IPS-20b (cell line): Measurements from ENCODE around the gene KAT14.
"Not testable (repeated sequence)": the region's sequence is repeated elsewhere in the genome, so short reads cannot be mapped to it uniquely, and the experiment has no call there.

Experiments used
- H3K27ac ChIP-seq: one replicate; pipeline ENCODE4 v1.5.1; 2013; ENCODE audit warnings: low read length
- H3K27me3 ChIP-seq: 2 replicates; pipeline ENCODE4 v1.6.1; 2013; ENCODE audit warnings: mild to moderate bottlenecking, low read length, inconsistent platforms; ENCODE audit not compliant: insufficient read depth
- H3K36me3 ChIP-seq: 2 replicates; pipeline ENCODE4 v1.6.1; 2013; ENCODE audit warnings: low read depth, mild to moderate bottlenecking, inconsistent platforms, low read length, moderate library complexity; ENCODE audit not compliant: insufficient read depth
- H3K4me1 ChIP-seq: 2 replicates; pipeline ENCODE4 v1.6.1; 2013; ENCODE audit warnings: mild to moderate bottlenecking, control low read depth, inconsistent platforms, low read length, moderate library complexity; ENCODE audit not compliant: insufficient read depth
- H3K4me3 ChIP-seq: 2 replicates; pipeline ENCODE4 v1.5.1; 2013; ENCODE audit warnings: mild to moderate bottlenecking, low read length, inconsistent platforms
- H3K9ac ChIP-seq: 2 replicates; pipeline ENCODE4 v1.6.1; 2013; ENCODE audit warnings: low read depth, mild to moderate bottlenecking, inconsistent platforms, low read length, moderate library complexity
- H3K9me3 ChIP-seq: 2 replicates; pipeline ENCODE4 v1.6.1; 2013; ENCODE audit warnings: mild to moderate bottlenecking, low read depth, low read length, inconsistent platforms; ENCODE audit not compliant: insufficient read depth

KAT14 gene

DNA sequence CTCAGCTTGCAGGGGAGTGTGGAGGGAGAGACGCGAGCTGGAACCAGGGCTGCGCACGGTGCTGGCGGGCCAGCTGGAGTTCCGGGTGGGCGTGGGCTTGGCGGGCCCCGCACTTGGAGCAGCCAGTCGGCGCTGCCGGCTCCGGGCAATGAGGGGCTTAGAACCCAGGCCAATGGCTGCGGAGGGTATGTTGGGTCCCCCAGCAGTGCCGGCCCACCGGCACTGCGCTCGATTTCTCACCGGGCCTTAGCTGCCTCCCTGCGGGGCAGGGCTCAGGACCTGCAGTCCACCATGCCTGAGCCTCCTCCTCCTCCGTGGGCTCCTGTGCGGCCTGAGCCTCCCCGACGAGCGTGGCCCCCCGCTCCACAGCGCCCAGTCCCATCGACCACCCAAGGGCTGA, 89.1 kb downstream of the KAT14 start:
- H3K9me3 ChIP-seq, H3K27ac ChIP-seq, H3K27me3 ChIP-seq, H3K36me3 ChIP-seq, H3K9ac ChIP-seq, H3K4me3 ChIP-seq: not testable (repeated sequence)
- peaks cover 13% of the 10 kb centered on the region; the same call in 1 of the 2 replicates for H3K4me1 ChIP-seq

DNA sequence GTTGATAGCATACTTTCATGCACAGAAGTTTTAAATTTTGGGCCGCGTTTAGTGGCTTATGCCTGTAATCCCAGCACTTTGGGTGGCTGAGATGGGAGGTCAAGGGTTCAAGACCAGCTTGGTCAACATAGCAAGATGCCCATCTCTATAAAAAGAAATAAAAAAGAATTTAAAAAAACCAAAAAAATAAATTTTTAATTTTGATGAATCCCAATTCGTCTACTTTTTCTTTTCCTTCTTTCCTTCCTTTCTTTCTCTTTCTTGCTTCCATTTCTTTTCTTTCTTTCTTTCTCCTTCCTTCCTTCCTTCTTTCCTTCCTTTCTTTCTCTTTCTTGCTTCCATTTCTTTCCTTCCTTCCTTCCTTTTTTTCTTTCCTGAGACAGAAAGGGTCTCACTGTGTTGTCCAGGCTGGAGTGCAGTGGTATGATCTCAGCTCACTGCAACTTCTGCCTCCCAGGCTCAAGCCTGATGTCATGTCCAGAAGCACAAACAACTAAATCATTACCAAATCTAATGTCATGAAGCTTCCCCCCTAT, 95.8 kb downstream of the KAT14 start:
- H3K9me3 ChIP-seq, result no peaks in the 10 kb centered on the region
- no peaks in the 10 kb centered on the region for H3K36me3 ChIP-seq
- no peak overlapping the region for H3K4me3 ChIP-seq
- H3K4me1 ChIP-seq, result no peaks in the 10 kb centered on the region
- H3K9ac ChIP-seq, result no peak overlapping the region
- no peak overlapping the region for H3K27ac ChIP-seq
- H3K27me3 ChIP-seq, result no peaks in the 10 kb centered on the region; the same call in 1 of the 2 replicates
